Trophoblast cell (in vitro differentiated cells and primary cell): ENCODE results near the gene PDCD6IP.

Source experiments
- DNase-seq, 2 donors: peaks; one replicate each; pipeline ENCODE4 v3.0.0-alpha.2; 2016
- H2AFZ ChIP-seq: 2 replicates; pipeline ENCODE4 v1.6.1; 2013; ENCODE audit warnings: low read length, moderate library complexity, mild to moderate bottlenecking; ENCODE audit not compliant: insufficient read depth, poor library complexity
- H2AK5ac ChIP-seq: 2 replicates; pipeline ENCODE4 v1.6.1; 2013; ENCODE audit warnings: mild to moderate bottlenecking, low read length
- H2BK120ac ChIP-seq: 2 replicates; pipeline ENCODE4 v1.6.1; 2013; ENCODE audit warnings: low read length, mild to moderate bottlenecking, moderate library complexity; ENCODE audit not compliant: insufficient read depth, poor library complexity
- H2BK12ac ChIP-seq: 2 replicates; pipeline ENCODE4 v1.6.1; 2013; ENCODE audit warnings: mild to moderate bottlenecking, low read length, moderate library complexity
- H2BK5ac ChIP-seq: 2 replicates; pipeline ENCODE4 v1.6.1; 2013; ENCODE audit warnings: low read length, low read depth, moderate library complexity, mild to moderate bottlenecking; ENCODE audit not compliant: poor library complexity
- H3K14ac ChIP-seq: 2 replicates; pipeline ENCODE4 v1.6.1; 2013; ENCODE audit warnings: mild to moderate bottlenecking, low read length
- H3K18ac ChIP-seq: 2 replicates; pipeline ENCODE4 v1.6.1; 2013; ENCODE audit warnings: mild to moderate bottlenecking, low read length
- H3K23ac ChIP-seq: 2 replicates; pipeline ENCODE4 v1.6.1; 2013; ENCODE audit warnings: low read length
- H3K27ac ChIP-seq: 2 replicates; pipeline ENCODE4 v1.5.1; 2013; ENCODE audit warnings: low read depth, mild to moderate bottlenecking, inconsistent platforms, low read length, moderate library complexity
- H3K27me3 ChIP-seq: 2 replicates; pipeline ENCODE4 v1.6.1; 2013; ENCODE audit warnings: inconsistent platforms, mild to moderate bottlenecking, low read length, moderate library complexity; ENCODE audit not compliant: insufficient read depth
- H3K36me3 ChIP-seq, 2 experiments: 1 replicate in 1 of 2; 2 replicates in 1 of 2; pipeline ENCODE4 v1.6.1; 2013; ENCODE audit warnings: low read length in 2 of 2, mild to moderate bottlenecking in 2 of 2, moderate library complexity in 1 of 2; ENCODE audit not compliant: insufficient read depth in 2 of 2, control insufficient read depth in 1 of 2
- H3K4ac ChIP-seq: 2 replicates; pipeline ENCODE4 v1.6.1; 2013; ENCODE audit warnings: low read depth, mild to moderate bottlenecking, low read length, moderate library complexity
- H3K4me1 ChIP-seq, 2 experiments: 1 replicate in 1 of 2; 2 replicates in 1 of 2; pipeline ENCODE4 v1.6.1; 2013; ENCODE audit warnings: low read length in 2 of 2, mild to moderate bottlenecking in 2 of 2, moderate library complexity in 1 of 2; ENCODE audit not compliant: insufficient read depth in 2 of 2, control insufficient read depth in 1 of 2
- H3K4me2 ChIP-seq: 2 replicates; pipeline ENCODE4 v1.6.1; 2013; ENCODE audit warnings: inconsistent platforms, mild to moderate bottlenecking, low read length, moderate library complexity
- H3K4me3 ChIP-seq: 2 replicates; pipeline ENCODE4 v1.5.1; 2013; ENCODE audit warnings: mild to moderate bottlenecking, low read depth, low read length, inconsistent platforms
- H3K79me1 ChIP-seq: one replicate; pipeline ENCODE4 v1.6.1; 2013; ENCODE audit warnings: low read length
- H3K79me2 ChIP-seq: 2 replicates; pipeline ENCODE4 v1.6.1; 2013; ENCODE audit warnings: low read length, mild to moderate bottlenecking; ENCODE audit not compliant: control insufficient read depth, insufficient read depth, poor library complexity
- H3K9ac ChIP-seq: 2 replicates; pipeline ENCODE4 v1.6.1; 2013; ENCODE audit warnings: mild to moderate bottlenecking, low read length
- H3K9me3 ChIP-seq: 2 replicates; pipeline ENCODE4 v1.6.1; 2013; ENCODE audit warnings: low read depth, mild to moderate bottlenecking, control low read depth, inconsistent platforms, low read length; ENCODE audit not compliant: insufficient read depth
- H4K12ac ChIP-seq: 2 replicates; pipeline ENCODE4 v1.6.1; 2013; ENCODE audit warnings: low read depth, mild to moderate bottlenecking, low read length, moderate library complexity
- H4K8ac ChIP-seq: 2 replicates; pipeline ENCODE4 v1.6.1; 2013; ENCODE audit warnings: low read depth, mild to moderate bottlenecking, low read length, moderate library complexity
- H4K91ac ChIP-seq: one replicate; pipeline ENCODE4 v1.6.1; 2013; ENCODE audit warnings: low read depth, mild to moderate bottlenecking, low read length, moderate library complexity
- WGBS: extraction: QIAGEN DNeasy Blood & Tissue Kit; methylation state at CpG from one replicate; pipeline ENCODE4 v1.1.7; 2013; ENCODE audit warnings: missing lambda C conversion rate; ENCODE audit not compliant: insufficient read length, insufficient coverage; ENCODE audit errors: extremely low coverage; 5-methylcytosine and 5-hydroxymethylcytosine counted together

Gene PDCD6IP

GRCh38 chr3:33868309-33868708 is 69.9 kb downstream of the PDCD6IP start:
- Histone ChIP-seq H3K36me3 (peaks cover 10 to 14% of the 10 kb centered on the region in 2 experiments), H2BK120ac (no peak overlapping the region), H3K9ac (no peak overlapping the region), H2BK5ac (no peak overlapping the region), H3K18ac (no peak overlapping the region), H3K79me1 (no peaks in the 10 kb centered on the region), H3K79me2 (no peaks in the 10 kb centered on the region), H3K27me3 (no peaks in the 10 kb centered on the region), H3K4ac (no peak overlapping the region), H3K14ac (no peak overlapping the region), H2AFZ (no peak overlapping the region), H4K12ac (no peak overlapping the region), H3K4me1 (no peaks in the 10 kb centered on the region), H4K91ac (no peak overlapping the region), H4K8ac (no peak overlapping the region), H3K27ac (no peak overlapping the region), H3K23ac (no peak overlapping the region), H2BK12ac (no peak overlapping the region), H2AK5ac (no peak overlapping the region), H3K9me3 (no peaks in the 10 kb centered on the region), H3K4me2 (no peak overlapping the region), H3K4me3 (no peak overlapping the region)
- DNase-seq: no peak
- WGBS: no CpG with 5 or more reads among the region's 1 CpG

GRCh38 chr3:33869977-33870376 is 71.5 kb downstream of the PDCD6IP start:
- no peak overlapping the region for H2BK5ac ChIP-seq
- H3K4me3 ChIP-seq: no peak overlapping the region
- H3K9me3 ChIP-seq: no peaks in the 10 kb centered on the region
- no peaks in the 10 kb centered on the region for H3K27me3 ChIP-seq
- no peak overlapping the region for H3K14ac ChIP-seq
- H4K91ac ChIP-seq: no peak overlapping the region
- no peak overlapping the region for H3K23ac ChIP-seq
- no peak overlapping the region for H2BK12ac ChIP-seq
- no peak overlapping the region for H4K8ac ChIP-seq
- no peaks in the 10 kb centered on the region for H3K79me1 ChIP-seq
- no peak overlapping the region for H2BK120ac ChIP-seq
- H3K4me1 ChIP-seq: no peaks in the 10 kb centered on the region
- no CpG with 5 or more reads among the region's 7 CpGs for WGBS
- H3K18ac ChIP-seq: no peak overlapping the region
- H3K27ac ChIP-seq: no peak overlapping the region
- H3K4ac ChIP-seq: no peak overlapping the region
- peaks cover 8 to 12% of the 10 kb centered on the region in 2 experiments for H3K36me3 ChIP-seq
- H3K9ac ChIP-seq: no peak overlapping the region
- H2AK5ac ChIP-seq: no peak overlapping the region
- DNase-seq: no peak
- no peak overlapping the region for H4K12ac ChIP-seq
- H3K79me2 ChIP-seq: no peaks in the 10 kb centered on the region
- H2AFZ ChIP-seq: no peak overlapping the region
- H3K4me2 ChIP-seq: no peak overlapping the region

DNA sequence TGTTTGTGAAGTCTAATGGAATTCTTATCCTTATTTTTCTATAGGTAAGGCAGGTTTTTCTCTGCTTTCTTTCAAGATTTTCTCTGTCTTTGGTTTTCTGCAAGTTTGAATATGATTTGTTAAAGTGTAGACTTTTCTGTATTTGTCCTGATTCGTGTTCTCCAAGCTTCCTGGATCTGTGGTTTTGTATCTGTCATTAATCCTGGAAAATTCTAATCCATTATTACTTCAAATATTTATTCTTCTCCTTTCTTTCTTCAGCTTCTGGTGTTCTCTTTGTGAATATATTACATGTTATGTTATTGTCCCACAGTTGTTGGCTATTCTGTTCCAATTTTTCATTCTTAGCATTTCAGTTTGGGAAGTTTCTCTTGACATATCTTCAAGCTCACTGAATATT is 76.4 kb downstream of the PDCD6IP start:
- H2BK5ac ChIP-seq: no peak overlapping the region
- DNase-seq: no peak
- H4K8ac ChIP-seq: no peak overlapping the region
- H3K4me1 ChIP-seq: peaks cover 0 to 6% of the 10 kb centered on the region in 2 experiments
- no peak overlapping the region for H2AK5ac ChIP-seq
- H3K27ac ChIP-seq: no peak overlapping the region
- no peak overlapping the region for H2BK12ac ChIP-seq
- no peak overlapping the region for H3K18ac ChIP-seq
- no peak overlapping the region for H3K23ac ChIP-seq
- no peak overlapping the region for H2AFZ ChIP-seq
- H3K9me3 ChIP-seq: no peaks in the 10 kb centered on the region
- no peaks in the 10 kb centered on the region for H3K79me2 ChIP-seq
- H3K79me1 ChIP-seq: no peaks in the 10 kb centered on the region
- no peak overlapping the region for H3K9ac ChIP-seq
- no peak overlapping the region for H2BK120ac ChIP-seq
- no peak overlapping the region for H3K4me2 ChIP-seq
- H3K36me3 ChIP-seq: peaks cover 0 to 3% of the 10 kb centered on the region in 2 experiments
- H4K91ac ChIP-seq: no peak overlapping the region
- no peak overlapping the region for H3K4ac ChIP-seq
- no CpG with 5 or more reads among the region's 1 CpG for WGBS
- H4K12ac ChIP-seq: no peak overlapping the region
- H3K14ac ChIP-seq: no peak overlapping the region
- H3K27me3 ChIP-seq: no peaks in the 10 kb centered on the region
- no peak overlapping the region for H3K4me3 ChIP-seq

DNA sequence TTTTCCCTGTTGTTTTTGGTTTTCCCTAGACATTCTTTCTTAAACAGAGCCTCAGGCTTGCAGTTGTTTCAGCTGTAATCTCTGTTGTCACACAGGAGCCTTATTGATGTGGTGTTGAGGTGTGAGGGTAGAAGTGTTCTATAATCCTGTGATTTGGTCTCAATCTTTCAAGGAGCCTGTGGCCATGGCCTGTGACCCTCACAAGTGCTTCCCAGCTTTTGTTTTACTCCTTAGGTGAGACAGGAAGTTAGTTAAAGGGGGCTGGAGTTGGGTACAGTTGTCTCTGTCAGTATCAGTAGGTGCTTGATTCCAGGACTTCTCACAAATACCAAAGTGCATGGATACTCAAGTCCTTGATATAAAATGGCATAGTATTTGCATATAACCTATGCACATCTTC is 77.2 kb downstream of the PDCD6IP start:
- no peak overlapping the region for H3K27ac ChIP-seq
- no peak overlapping the region for H3K18ac ChIP-seq
- H2AK5ac ChIP-seq: no peak overlapping the region
- no peak overlapping the region for H4K8ac ChIP-seq
- no peaks in the 10 kb centered on the region for H3K27me3 ChIP-seq
- H4K12ac ChIP-seq: no peak overlapping the region
- H3K36me3 ChIP-seq: no peaks in the 10 kb centered on the region
- no peak overlapping the region for H3K4me2 ChIP-seq
- no peak overlapping the region for H3K9ac ChIP-seq
- H3K9me3 ChIP-seq: no peaks in the 10 kb centered on the region
- H3K4me3 ChIP-seq: no peak overlapping the region
- no peak overlapping the region for H3K4ac ChIP-seq
- no peak overlapping the region for H2BK5ac ChIP-seq
- peaks cover 0 to 6% of the 10 kb centered on the region in 2 experiments for H3K4me1 ChIP-seq
- no peaks in the 10 kb centered on the region for H3K79me1 ChIP-seq
- H2BK12ac ChIP-seq: no peak overlapping the region
- H3K79me2 ChIP-seq: no peaks in the 10 kb centered on the region
- H2BK120ac ChIP-seq: no peak overlapping the region
- H2AFZ ChIP-seq: no peak overlapping the region
- no peak overlapping the region for H3K14ac ChIP-seq
- peak overlapping the region; percentile 22 for H4K91ac ChIP-seq
- no peak overlapping the region for H3K23ac ChIP-seq
- DNase-seq: no peak
